ENCODE data around the gene DTNA. TPM values are rescaled to one million over a fixed set of nuclear protein-coding genes. Genes with fewer than 3 reads are reported as not detected.

DTNA gene
- total RNA-seq, 1 experiment from 2014 or later = 9.6 TPM

DNA sequence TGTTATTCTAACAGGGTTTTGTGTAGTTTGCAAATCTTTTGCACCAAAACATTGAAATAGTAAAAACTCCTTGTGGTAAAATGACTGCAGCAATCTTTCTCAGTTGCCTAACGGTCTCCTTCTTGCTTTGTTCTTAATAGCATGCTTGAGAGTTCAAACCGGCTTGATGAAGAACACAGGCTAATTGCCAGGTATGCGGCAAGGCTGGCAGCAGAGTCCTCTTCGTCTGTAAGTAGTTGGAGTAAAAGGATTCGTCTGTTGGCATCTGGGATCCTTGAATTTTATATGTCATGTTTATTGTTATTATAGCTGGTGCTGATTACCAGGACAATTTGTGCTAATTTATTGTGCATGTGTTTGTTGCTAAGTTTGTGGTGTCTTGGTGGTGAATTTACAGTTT is 138.1 kb downstream of the DTNA start:
- POLR2A ChIA-PET = no interaction called here
- TF ChIP-seq SRF (IDR thresholded peaks at IDR 0.05; ENCODE audit: low read depth) = no peak
- no peak for TF ChIP-seq TCF7L2 (IDR thresholded peaks at IDR 0.05; ENCODE audit: borderline replicate concordance, extremely low read depth, insufficient read depth, insufficient read length)
- TF ChIP-seq CBX3 (IDR thresholded peaks at IDR 0.05; ENCODE audit: low read depth) = no peak
- TF ChIP-seq, protein P1, sequence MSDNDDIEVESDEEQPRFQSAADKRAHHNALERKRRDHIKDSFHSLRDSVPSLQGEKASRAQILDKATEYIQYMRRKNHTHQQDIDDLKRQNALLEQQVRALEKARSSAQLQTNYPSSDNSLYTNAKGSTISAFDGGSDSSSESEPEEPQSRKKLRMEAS (IDR thresholded peaks at IDR 0.05) = no peak
- TF ChIP-seq SIN3A (IDR thresholded peaks at IDR 0.05; ENCODE audit: low read depth) = no peak
- TF ChIP-seq YY1 (IDR thresholded peaks at IDR 0.05; ENCODE audit: extremely low read depth, insufficient replicate concordance, low read depth, low read length) = no peak
- TF ChIP-seq, protein P2, sequence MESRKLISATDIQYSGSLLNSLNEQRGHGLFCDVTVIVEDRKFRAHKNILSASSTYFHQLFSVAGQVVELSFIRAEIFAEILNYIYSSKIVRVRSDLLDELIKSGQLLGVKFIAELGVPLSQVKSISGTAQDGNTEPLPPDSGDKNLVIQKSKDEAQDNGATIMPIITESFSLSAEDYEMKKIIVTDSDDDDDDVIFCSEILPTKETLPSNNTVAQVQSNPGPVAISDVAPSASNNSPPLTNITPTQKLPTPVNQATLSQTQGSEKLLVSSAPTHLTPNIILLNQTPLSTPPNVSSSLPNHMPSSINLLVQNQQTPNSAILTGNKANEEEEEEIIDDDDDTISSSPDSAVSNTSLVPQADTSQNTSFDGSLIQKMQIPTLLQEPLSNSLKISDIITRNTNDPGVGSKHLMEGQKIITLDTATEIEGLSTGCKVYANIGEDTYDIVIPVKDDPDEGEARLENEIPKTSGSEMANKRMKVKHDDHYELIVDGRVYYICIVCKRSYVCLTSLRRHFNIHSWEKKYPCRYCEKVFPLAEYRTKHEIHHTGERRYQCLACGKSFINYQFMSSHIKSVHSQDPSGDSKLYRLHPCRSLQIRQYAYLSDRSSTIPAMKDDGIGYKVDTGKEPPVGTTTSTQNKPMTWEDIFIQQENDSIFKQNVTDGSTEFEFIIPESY (IDR thresholded peaks at IDR 0.05; ENCODE audit: extremely low read depth, insufficient replicate concordance, low read length) = no peak
- no peak for TF ChIP-seq POLR2A (IDR thresholded peaks at IDR 0.05; ENCODE audit: borderline replicate concordance, extremely low read depth, insufficient read depth, insufficient read length)
- TF ChIP-seq EZH2 (IDR thresholded peaks at IDR 0.05) = no peak
- TF ChIP-seq JUND (IDR thresholded peaks at IDR 0.05) = no peak
- TF ChIP-seq SP1 (IDR thresholded peaks at IDR 0.05; ENCODE audit: low read depth) = no peak
- no peak for TF ChIP-seq EZH2phosphoT487 (IDR thresholded peaks at IDR 0.05; ENCODE audit: borderline replicate concordance)
- no peak for TF ChIP-seq CEBPB (IDR thresholded peaks at IDR 0.05; ENCODE audit: low read depth)
- TF ChIP-seq, protein P3, sequence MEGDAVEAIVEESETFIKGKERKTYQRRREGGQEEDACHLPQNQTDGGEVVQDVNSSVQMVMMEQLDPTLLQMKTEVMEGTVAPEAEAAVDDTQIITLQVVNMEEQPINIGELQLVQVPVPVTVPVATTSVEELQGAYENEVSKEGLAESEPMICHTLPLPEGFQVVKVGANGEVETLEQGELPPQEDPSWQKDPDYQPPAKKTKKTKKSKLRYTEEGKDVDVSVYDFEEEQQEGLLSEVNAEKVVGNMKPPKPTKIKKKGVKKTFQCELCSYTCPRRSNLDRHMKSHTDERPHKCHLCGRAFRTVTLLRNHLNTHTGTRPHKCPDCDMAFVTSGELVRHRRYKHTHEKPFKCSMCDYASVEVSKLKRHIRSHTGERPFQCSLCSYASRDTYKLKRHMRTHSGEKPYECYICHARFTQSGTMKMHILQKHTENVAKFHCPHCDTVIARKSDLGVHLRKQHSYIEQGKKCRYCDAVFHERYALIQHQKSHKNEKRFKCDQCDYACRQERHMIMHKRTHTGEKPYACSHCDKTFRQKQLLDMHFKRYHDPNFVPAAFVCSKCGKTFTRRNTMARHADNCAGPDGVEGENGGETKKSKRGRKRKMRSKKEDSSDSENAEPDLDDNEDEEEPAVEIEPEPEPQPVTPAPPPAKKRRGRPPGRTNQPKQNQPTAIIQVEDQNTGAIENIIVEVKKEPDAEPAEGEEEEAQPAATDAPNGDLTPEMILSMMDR (IDR thresholded peaks at IDR 0.05 in 2 of 3, conservative IDR thresholded peaks at IDR 0.05 in 1 of 3; ENCODE audit: borderline replicate concordance in 1 of 3, insufficient read depth in 1 of 3, low read depth in 2 of 3, low read length in 2 of 3) = no peak
- TF ChIP-seq ZNF274 (IDR thresholded peaks at IDR 0.05; ENCODE audit: low read depth, low read length) = no peak
- no peak for TF ChIP-seq FOSL1 (IDR thresholded peaks at IDR 0.05; ENCODE audit: low read depth)
- TF ChIP-seq, protein P4, sequence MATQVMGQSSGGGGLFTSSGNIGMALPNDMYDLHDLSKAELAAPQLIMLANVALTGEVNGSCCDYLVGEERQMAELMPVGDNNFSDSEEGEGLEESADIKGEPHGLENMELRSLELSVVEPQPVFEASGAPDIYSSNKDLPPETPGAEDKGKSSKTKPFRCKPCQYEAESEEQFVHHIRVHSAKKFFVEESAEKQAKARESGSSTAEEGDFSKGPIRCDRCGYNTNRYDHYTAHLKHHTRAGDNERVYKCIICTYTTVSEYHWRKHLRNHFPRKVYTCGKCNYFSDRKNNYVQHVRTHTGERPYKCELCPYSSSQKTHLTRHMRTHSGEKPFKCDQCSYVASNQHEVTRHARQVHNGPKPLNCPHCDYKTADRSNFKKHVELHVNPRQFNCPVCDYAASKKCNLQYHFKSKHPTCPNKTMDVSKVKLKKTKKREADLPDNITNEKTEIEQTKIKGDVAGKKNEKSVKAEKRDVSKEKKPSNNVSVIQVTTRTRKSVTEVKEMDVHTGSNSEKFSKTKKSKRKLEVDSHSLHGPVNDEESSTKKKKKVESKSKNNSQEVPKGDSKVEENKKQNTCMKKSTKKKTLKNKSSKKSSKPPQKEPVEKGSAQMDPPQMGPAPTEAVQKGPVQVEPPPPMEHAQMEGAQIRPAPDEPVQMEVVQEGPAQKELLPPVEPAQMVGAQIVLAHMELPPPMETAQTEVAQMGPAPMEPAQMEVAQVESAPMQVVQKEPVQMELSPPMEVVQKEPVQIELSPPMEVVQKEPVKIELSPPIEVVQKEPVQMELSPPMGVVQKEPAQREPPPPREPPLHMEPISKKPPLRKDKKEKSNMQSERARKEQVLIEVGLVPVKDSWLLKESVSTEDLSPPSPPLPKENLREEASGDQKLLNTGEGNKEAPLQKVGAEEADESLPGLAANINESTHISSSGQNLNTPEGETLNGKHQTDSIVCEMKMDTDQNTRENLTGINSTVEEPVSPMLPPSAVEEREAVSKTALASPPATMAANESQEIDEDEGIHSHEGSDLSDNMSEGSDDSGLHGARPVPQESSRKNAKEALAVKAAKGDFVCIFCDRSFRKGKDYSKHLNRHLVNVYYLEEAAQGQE (IDR thresholded peaks at IDR 0.05; ENCODE audit: low read depth) = no peak
- no peak for TF ChIP-seq EGR1 (IDR thresholded peaks at IDR 0.05; ENCODE audit: low read depth)
- TF ChIP-seq, protein P5, sequence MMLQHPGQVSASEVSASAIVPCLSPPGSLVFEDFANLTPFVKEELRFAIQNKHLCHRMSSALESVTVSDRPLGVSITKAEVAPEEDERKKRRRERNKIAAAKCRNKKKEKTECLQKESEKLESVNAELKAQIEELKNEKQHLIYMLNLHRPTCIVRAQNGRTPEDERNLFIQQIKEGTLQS (IDR thresholded peaks at IDR 0.05) = no peak
- TF ChIP-seq POLR2AphosphoS5 (IDR thresholded peaks at IDR 0.05; ENCODE audit: low read depth, low read length) = no peak
- H3K9me3 ChIP-seq (ENCODE audit: control insufficient read depth in 1 of 2, insufficient read depth in 1 of 2, low read depth in 1 of 2, low read length in 2 of 2) = no peaks in the 10 kb centered on the region
- no peaks in the 10 kb centered on the region for H3K36me3 ChIP-seq (ENCODE audit: control insufficient read depth in 1 of 2, insufficient read depth in 2 of 2, low read length in 2 of 2)
- no peak overlapping the region for H2AFZ ChIP-seq (ENCODE audit: low read depth, low read length, poor library complexity, severe bottlenecking)
- RAD21 ChIA-PET (ENCODE audit: low non-redundant PET in 1 of 2, low total read pairs in 2 of 2, uncharacterized antibody in 2 of 2, unreplicated experiment in 2 of 2) = no interaction called here
- H3K27me3 ChIP-seq (ENCODE audit: insufficient read depth, low read length) = no peaks in the 10 kb centered on the region
- no peaks in the 10 kb centered on the region for H3K79me2 ChIP-seq (ENCODE audit: insufficient read depth, low read length)
- DNase-seq (ENCODE audit: low read depth, low spot score) = no peak
- no peaks in the 10 kb centered on the region for H4K20me1 ChIP-seq (ENCODE audit: insufficient read depth)
- intact Hi-C loops (cut with micrococcal nuclease) = no loop called here
- ATAC-seq = no peak
- H3K4me3 ChIP-seq (replicated peaks in 1 of 2; ENCODE audit: low read depth in 1 of 2, low read length in 2 of 2) = no peak overlapping the region
- no TSS peak for BruUV-seq (replicated peaks)
- H3K4me2 ChIP-seq (ENCODE audit: low read length) = no peak overlapping the region
- no peak overlapping the region for H3K27ac ChIP-seq (ENCODE audit: low read depth, low read length)
- no peaks in the 10 kb centered on the region for H3K9me2 ChIP-seq (ENCODE audit: insufficient read depth)
- CTCF ChIA-PET = no interaction called here
- no peaks in the 10 kb centered on the region for H3K4me1 ChIP-seq (ENCODE audit: control insufficient read depth in 1 of 2, insufficient read depth in 2 of 2, low read length in 2 of 2)
- H3K9ac ChIP-seq (ENCODE audit: low read length) = no peak overlapping the region

Data from HCT116 (cell line).